ENCODE data around the gene SCARB1. TPM values are rescaled to one million over a fixed set of nuclear protein-coding genes. Genes with fewer than 3 reads are reported as not detected.

SCARB1 gene
- total RNA-seq, 2 experiments from 2014 or later = 18.2 to 18.3 TPM

- intact Hi-C loops (cut with micrococcal nuclease) = no loop called here
- CTCF ChIA-PET = no interaction called here
Measured at GRCh38 chr12:124829708-124830304, 33.9 kb downstream of the SCARB1 start.

DNA sequence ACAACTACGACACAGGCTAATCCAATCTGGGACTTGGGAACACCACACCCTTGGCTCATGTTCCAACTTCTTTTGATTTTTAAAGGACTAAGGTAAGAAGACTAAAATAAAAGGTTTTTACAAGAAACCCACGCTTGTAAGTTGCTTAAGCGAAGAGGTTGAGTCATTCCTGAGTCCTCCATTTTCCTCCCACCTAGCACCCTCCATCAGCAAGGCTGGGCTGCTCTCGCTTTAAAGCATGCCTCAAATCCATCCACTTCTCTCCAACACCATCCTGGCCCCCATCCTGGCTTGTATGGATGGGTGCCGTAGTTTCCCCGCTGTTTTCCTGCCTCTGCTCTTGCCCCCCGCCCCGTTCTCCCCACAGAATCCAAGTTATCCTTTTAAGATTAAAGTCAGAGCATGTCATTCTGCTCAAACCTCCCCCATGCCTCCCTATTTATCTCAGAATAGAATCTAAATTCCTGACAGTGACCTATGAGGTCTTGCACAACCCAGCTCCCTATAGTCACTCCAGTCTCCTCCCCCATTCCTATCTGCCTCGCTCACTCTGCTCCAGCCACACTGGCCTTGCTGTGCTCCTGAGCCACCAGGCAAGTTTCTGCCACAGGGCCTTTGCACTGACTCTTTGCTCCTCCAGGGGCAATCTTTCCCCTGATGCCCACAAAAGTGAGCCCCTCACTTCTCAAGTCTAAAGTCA lies 34.5 kb downstream of the SCARB1 start:
- Mint-ChIP-seq H3K4me3 (no peak overlapping the region), H3K27me3 (ENCODE audit: low read depth) (no peaks in the 10 kb centered on the region), H3K9me3 (no peaks in the 10 kb centered on the region), H3K4me1 (ENCODE audit: low read depth) (peaks cover 7% of the 10 kb centered on the region), H3K27ac (no peak overlapping the region), H3K36me3 (ENCODE audit: low read depth) (no peaks in the 10 kb centered on the region)
- CTCF ChIA-PET = no interaction called here
- no peak for DNase-seq
- intact Hi-C loops (cut with micrococcal nuclease) = no loop called here

More at GRCh38 chr12:124829708-124830304, 33.9 kb downstream of the SCARB1 start:
- H3K4me1 Mint-ChIP-seq (ENCODE audit: low read depth) = peaks cover 7% of the 10 kb centered on the region
- no peaks in the 10 kb centered on the region for H3K27me3 Mint-ChIP-seq (ENCODE audit: low read depth)
- no peak for DNase-seq
- no peaks in the 10 kb centered on the region for H3K9me3 Mint-ChIP-seq
- H3K4me3 Mint-ChIP-seq = no peak overlapping the region
- H3K27ac Mint-ChIP-seq = no peak overlapping the region
- H3K36me3 Mint-ChIP-seq (ENCODE audit: low read depth) = no peaks in the 10 kb centered on the region

DNA sequence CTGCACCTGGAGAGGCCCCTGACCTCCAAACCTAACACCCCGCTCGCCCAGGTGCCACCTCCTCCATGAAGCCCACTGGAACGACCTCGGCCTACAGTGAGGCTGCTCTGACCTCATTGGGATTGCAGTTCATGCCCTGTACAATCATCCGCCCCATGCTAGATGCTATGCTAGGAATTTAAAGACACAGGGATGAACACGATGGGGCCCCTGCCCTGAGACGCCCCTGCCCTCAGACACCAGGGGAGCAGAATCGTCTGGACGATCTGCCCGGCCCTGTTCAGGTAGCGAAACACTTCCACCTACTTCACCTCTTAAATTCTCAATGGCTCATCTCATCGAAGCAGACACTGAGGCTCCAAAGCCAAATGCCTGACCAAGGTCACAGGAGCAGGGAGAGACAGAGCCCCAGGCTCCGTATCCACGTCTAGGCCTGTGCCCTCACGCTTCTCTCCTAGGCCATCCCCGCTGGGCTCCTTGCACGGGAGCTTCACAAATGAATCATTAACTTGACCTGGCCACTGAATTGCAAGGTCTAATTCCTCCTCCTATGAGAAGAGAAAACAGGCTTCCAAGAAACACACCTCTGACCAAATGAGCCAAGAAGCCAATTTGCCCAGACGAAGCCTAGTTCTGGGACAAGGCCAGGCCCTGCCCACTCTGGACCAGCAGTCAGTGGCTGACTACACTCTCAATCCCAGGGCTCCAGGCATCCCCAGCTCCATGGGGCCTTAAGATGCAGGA lies 35.2 kb downstream of the SCARB1 start:
- DNase-seq = no peak

GRCh38 chr12:124827588-124828184 lies 36.0 kb downstream of the SCARB1 start:
- no peaks in the 10 kb centered on the region for H3K27me3 Mint-ChIP-seq (ENCODE audit: low read depth)
- no peaks in the 10 kb centered on the region for H3K36me3 Mint-ChIP-seq (ENCODE audit: low read depth)
- no peak for DNase-seq
- CTCF ChIA-PET = interaction anchor here (0.7 kb wide), 1 partner anchor 78 kb away, joined by 6 read pairs; no protein-coding TSS in a partner anchor
- H3K27ac Mint-ChIP-seq = no peak overlapping the region
- peaks cover 7% of the 10 kb centered on the region for H3K4me1 Mint-ChIP-seq (ENCODE audit: low read depth)
- no peaks in the 10 kb centered on the region for H3K9me3 Mint-ChIP-seq
- intact Hi-C loops (cut with micrococcal nuclease) = no loop called here
- H3K4me3 Mint-ChIP-seq = no peak overlapping the region

More for the DNA sequence above, 35.2 kb downstream of the SCARB1 start:
- no peaks in the 10 kb centered on the region for H3K9me3 Mint-ChIP-seq
- H3K27ac Mint-ChIP-seq = no peak overlapping the region
- CTCF ChIA-PET = no interaction called here
- intact Hi-C loops (cut with micrococcal nuclease) = no loop called here
- peaks cover 7% of the 10 kb centered on the region for H3K4me1 Mint-ChIP-seq (ENCODE audit: low read depth)
- no peaks in the 10 kb centered on the region for H3K27me3 Mint-ChIP-seq (ENCODE audit: low read depth)
- no peak overlapping the region for H3K4me3 Mint-ChIP-seq
- H3K36me3 Mint-ChIP-seq (ENCODE audit: low read depth) = no peaks in the 10 kb centered on the region

GRCh38 chr12:124824195-124824594 lies 39.5 kb downstream of the SCARB1 start:
- intact Hi-C loops (cut with micrococcal nuclease) = no loop called here
- CTCF ChIA-PET = no interaction called here
- Mint-ChIP-seq H3K9me3 (no peaks in the 10 kb centered on the region), H3K36me3 (ENCODE audit: low read depth) (no peaks in the 10 kb centered on the region), H3K4me1 (ENCODE audit: low read depth) (peaks cover 7% of the 10 kb centered on the region), H3K27ac (no peak overlapping the region), H3K27me3 (ENCODE audit: low read depth) (no peaks in the 10 kb centered on the region), H3K4me3 (no peak overlapping the region)
- DNase-seq = no peak

DNA sequence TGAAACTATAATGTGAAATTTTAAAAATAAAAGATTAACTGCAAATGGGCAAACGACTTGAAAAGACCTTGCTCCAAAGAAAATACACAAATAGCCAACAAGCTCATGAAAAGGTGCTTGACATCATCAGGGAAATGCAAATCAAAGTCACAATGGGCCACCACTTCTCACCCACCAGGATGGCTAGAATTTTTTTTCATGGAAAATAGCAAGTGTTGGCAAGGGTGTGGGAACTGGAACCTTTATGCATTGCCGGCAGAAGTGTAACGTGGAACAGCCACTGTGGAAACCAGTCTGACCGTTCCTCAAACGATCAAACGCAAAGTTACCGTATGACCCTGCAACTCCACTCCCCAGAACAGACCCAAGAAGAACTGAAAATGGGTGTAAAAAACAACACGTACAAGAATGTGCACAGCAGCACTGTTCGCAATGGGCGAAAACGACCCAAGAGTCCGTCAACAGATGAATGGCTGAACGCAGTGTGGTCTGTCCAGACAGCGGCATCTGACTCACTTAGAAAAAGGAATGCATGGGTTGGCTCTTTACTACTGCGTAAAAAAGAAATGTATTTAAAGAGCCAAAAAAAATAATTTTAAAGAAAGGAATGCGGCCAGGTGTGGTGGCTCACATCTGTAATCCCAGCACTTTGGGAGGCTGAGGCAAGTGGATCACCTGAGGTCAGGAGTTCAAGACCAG lies 40.2 kb downstream of the SCARB1 start:
- CTCF ChIA-PET = no interaction called here
- H3K9me3 Mint-ChIP-seq = no peaks in the 10 kb centered on the region
- H3K4me3 Mint-ChIP-seq = no peak overlapping the region
- H3K27ac Mint-ChIP-seq = no peak overlapping the region
- no peak for DNase-seq
- H3K4me1 Mint-ChIP-seq (ENCODE audit: low read depth) = peaks cover 6% of the 10 kb centered on the region
- no peaks in the 10 kb centered on the region for H3K36me3 Mint-ChIP-seq (ENCODE audit: low read depth)
- intact Hi-C loops (cut with micrococcal nuclease) = no loop called here
- no peaks in the 10 kb centered on the region for H3K27me3 Mint-ChIP-seq (ENCODE audit: low read depth)

DNA sequence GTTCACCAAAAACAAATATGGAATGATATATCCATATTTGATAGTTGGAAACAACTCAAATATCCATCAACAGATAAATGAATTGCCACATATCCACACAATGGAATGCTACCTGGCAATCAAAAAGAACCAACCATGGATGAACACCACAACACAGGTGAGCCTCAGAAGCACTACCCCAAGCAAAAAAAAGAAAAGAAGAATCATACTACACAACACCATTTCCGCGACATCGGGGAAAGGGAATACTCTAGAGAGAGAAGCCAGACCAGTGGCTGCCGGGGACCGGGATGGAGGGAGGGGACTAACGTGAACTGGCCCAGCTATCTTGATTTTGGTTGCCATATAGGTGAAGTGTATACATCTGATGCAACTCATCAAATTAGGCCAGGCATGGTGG lies 41.4 kb downstream of the SCARB1 start:
- CTCF ChIA-PET = no interaction called here
- H3K4me3 Mint-ChIP-seq = no peak overlapping the region
- no peaks in the 10 kb centered on the region for H3K9me3 Mint-ChIP-seq
- intact Hi-C loops (cut with micrococcal nuclease) = no loop called here
- H3K27me3 Mint-ChIP-seq (ENCODE audit: low read depth) = no peaks in the 10 kb centered on the region
- H3K27ac Mint-ChIP-seq = no peak overlapping the region
- no peaks in the 10 kb centered on the region for H3K36me3 Mint-ChIP-seq (ENCODE audit: low read depth)
- H3K4me1 Mint-ChIP-seq (ENCODE audit: low read depth) = no peaks in the 10 kb centered on the region
- DNase-seq = no peak

DNA sequence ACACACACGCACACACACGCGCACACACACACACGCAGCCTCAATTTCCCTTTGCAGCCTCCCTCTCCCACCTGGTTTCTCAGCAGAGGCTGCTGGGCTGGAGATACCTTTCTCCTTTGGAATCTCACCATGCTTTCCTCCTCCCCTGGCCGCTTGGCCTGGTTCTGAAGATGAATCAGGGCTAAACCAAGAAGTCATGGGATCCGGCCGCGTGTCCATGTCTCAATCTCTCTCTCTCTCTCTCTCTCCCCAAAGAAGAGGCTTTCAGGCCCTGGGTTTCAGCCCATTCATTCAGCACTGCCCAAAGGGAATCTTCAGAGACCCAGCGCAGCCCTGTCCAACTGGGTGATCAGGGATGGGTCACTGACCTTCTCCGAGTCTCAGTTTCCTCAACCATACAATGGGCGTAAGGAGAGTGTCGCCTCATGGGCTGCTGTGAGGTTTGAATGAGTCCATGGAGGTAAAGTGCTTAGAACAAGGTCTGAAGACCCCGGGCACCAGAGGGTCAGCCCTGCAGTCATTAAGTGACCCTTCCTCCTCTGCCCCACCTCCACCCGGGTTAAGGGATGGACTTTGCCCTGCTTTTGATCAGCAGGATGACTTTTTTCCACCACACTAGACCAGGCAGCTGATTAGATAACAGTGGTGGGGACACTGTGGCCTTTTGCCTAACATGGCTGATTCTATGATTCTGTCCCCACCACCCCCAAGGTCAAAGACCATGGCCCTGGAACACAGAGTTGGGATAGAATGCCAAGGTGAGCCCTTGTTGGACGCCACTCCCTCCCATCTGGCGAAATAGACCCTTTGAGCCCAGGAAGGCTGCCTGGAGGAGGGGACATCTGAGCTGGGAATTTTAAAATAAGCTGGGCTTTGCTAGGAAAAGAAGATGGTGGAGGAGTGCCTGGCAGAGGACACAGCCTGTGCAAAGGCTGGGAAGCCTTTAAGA lies 42.1 kb downstream of the SCARB1 start:
- Mint-ChIP-seq H3K9me3 (no peaks in the 10 kb centered on the region), H3K4me1 (ENCODE audit: low read depth) (no peaks in the 10 kb centered on the region), H3K27me3 (ENCODE audit: low read depth) (no peaks in the 10 kb centered on the region), H3K4me3 (no peak overlapping the region), H3K36me3 (ENCODE audit: low read depth) (no peaks in the 10 kb centered on the region), H3K27ac (no peak overlapping the region)
- CTCF ChIA-PET = no interaction called here
- intact Hi-C loops (cut with micrococcal nuclease) = no loop called here
- no peak for DNase-seq

DNA sequence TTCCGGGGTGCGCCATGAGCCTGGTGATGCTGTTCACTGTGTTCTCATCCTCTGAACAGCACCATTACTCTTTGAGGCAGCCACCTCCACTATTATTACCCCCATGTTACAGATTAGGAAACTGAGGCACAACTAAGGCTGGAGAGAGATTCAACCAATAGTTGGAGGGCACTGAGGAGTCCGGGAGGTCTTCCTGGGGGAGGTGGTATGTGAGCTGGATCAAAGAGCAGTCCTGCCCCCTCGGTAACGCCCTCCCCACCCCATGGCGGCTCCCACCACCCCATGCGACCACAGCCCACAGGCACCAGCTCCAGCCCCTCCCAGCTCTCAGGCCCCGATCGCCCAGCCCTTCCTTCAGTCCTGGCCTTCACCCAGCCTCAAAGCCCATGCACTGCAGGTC lies 43.5 kb downstream of the SCARB1 start:
- Mint-ChIP-seq H3K27ac (no peak overlapping the region), H3K36me3 (ENCODE audit: low read depth) (peaks cover 4% of the 10 kb centered on the region), H3K9me3 (no peaks in the 10 kb centered on the region), H3K4me3 (no peak overlapping the region), H3K27me3 (ENCODE audit: low read depth) (no peaks in the 10 kb centered on the region), H3K4me1 (ENCODE audit: low read depth) (no peaks in the 10 kb centered on the region)
- intact Hi-C loops (cut with micrococcal nuclease) = no loop called here
- no peak for DNase-seq
- CTCF ChIA-PET = no interaction called here

- CTCF ChIA-PET = no interaction called here
- H3K27ac Mint-ChIP-seq = no peak overlapping the region
- no peaks in the 10 kb centered on the region for H3K4me1 Mint-ChIP-seq (ENCODE audit: low read depth)
- no peaks in the 10 kb centered on the region for H3K27me3 Mint-ChIP-seq (ENCODE audit: low read depth)
- H3K4me3 Mint-ChIP-seq = no peak overlapping the region
- no peak for DNase-seq
- intact Hi-C loops (cut with micrococcal nuclease) = no loop called here
- H3K9me3 Mint-ChIP-seq = no peaks in the 10 kb centered on the region
- H3K36me3 Mint-ChIP-seq (ENCODE audit: low read depth) = peaks cover 7% of the 10 kb centered on the region
Measured at GRCh38 chr12:124819525-124819924, 44.1 kb downstream of the SCARB1 start.

DNA sequence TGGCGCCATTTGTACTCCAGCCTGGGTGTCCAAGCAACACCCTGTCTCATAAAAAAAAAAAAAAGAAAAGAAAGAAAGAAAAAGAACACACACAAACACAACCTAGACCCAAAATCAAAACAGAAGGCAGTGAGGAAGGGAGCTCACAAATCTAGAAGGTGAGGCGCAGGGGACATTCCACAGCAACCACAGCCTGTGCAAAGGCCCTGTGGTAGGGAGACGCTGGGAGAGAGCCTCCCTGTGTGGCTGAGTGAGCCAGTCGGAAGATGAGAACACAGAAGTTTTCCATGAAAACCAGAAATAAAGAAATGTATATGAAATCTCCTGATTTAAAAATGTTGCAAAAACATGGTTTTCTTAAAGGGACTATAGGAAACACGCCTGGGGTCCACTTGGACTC lies 44.6 kb downstream of the SCARB1 start:
- Mint-ChIP-seq H3K4me3 (no peak overlapping the region), H3K9me3 (no peaks in the 10 kb centered on the region), H3K27ac (no peak overlapping the region), H3K36me3 (ENCODE audit: low read depth) (peaks cover 9% of the 10 kb centered on the region), H3K4me1 (ENCODE audit: low read depth) (no peaks in the 10 kb centered on the region), H3K27me3 (ENCODE audit: low read depth) (no peaks in the 10 kb centered on the region)
- CTCF ChIA-PET = no interaction called here
- intact Hi-C loops (cut with micrococcal nuclease) = no loop called here
- no peak for DNase-seq

Data from activated naive CD4-positive, alpha-beta T cell treated with anti-CD3 and anti-CD28 coated beads for 36 hours (primary cell).